Psoas muscle (tissue), 8 donors: Measurements from ENCODE around the gene TNNC2. TPM values are rescaled to one million over a fixed set of nuclear protein-coding genes. Genes with fewer than 3 reads are reported as not detected.

Experiments used
- ATAC-seq, 4 donors: fragments of 200-7000 bp; cut with Tn5 transposase; one replicate each; pipeline ENCODE4 v1.9.1; 2020; ENCODE audit warnings: moderate library complexity in 3 of 4, mild to moderate bottlenecking in 2 of 4
- DNase-seq, 2 donors: peaks; one replicate each; pipeline ENCODE4 v3.0.0-alpha.2; 2020
- H3K27ac ChIP-seq: fragments of 200-600 bp; one replicate; pipeline ENCODE4 v1.8.0; 2022
- H3K27me3 ChIP-seq, 3 donors: fragments of 200-600 bp in 1 of 3; one replicate each; pipeline versions ENCODE4 v1.6.1 to v1.8.0; 2013 to 2022; ENCODE audit warnings: low read length in 2 of 3, mild to moderate bottlenecking in 2 of 3, moderate library complexity in 1 of 3; ENCODE audit not compliant: insufficient read depth in 3 of 3
- H3K36me3 ChIP-seq, 2 donors: fragments of 200-600 bp in 1 of 2; one replicate each; pipeline versions ENCODE4 v1.6.1 to v1.8.0; 2013 to 2022; ENCODE audit warnings: low read depth in 1 of 2, mild to moderate bottlenecking in 1 of 2, moderate library complexity in 1 of 2; ENCODE audit not compliant: insufficient read depth in 1 of 2
- H3K4me1 ChIP-seq: fragments of 200-600 bp; one replicate; pipeline ENCODE4 v1.8.0; 2022
- H3K4me3 ChIP-seq: fragments of 200-600 bp; one replicate; pipeline ENCODE4 v1.8.0; 2022; ENCODE audit warnings: mild to moderate bottlenecking
- H3K9me3 ChIP-seq: fragments of 200-600 bp; one replicate; pipeline ENCODE4 v1.8.0; 2022
- CTCF ChIP-seq: fragments of 200-600 bp; IDR thresholded peaks from one replicate; pipeline ENCODE4 v1.8.0; 2022; ENCODE audit warnings: antibody characterized with exemption
- WGBS, 3 donors: extraction: QIAGEN DNeasy Blood & Tissue Kit; methylation state at CpG; one replicate each; pipeline versions ENCODE4 v1.1.6 to v1.1.7; 2013; 5-methylcytosine and 5-hydroxymethylcytosine counted together
- intact Hi-C, 2 donors: fragments of 100-400 bp; cut with DNase I; formaldehyde crosslinking; loops; one replicate each; pipeline versions ENCODE4 v1.11.0 to v1.14.2; 2022
- polyA plus RNA-seq, 3 donors: library from polyadenylated mRNA; stranded (reverse); fragments of 200-250 nt; gene quantifications; one replicate each; pipeline ENCODE4 v1.2.3, GENCODE V29; 2013
- total RNA-seq, 4 donors: library from RNA; stranded (reverse); fragmentation: NEBNext Ultra II Directional in 2 of 4; extraction: Animal tissue kit (Norgen Biotek cat#: 25700) in 2 of 4; gene quantifications; one replicate each; pipeline versions ENCODE4 v1.2.1 to v1.2.4, GENCODE V29; 2021 to 2023
- donor health status: healthy with polysubstance abuse.
- donor health status: DM: no; HTN: no; CAD: no; lungs with moderate emphysema.
- donor health status: Bipolar disorder and iron deficiency.
- donor health status: healthy.
- donor health status: DM: yes; HTN: yes; CAD: no.
- donor health status: DM: no; HTN: no; CAD: no.
- donor health status: DM: no; HTN: no; CAD: no.
- donor health status: DM: yes; HTN: yes; CAD: no.

TNNC2 gene
- total and polyA plus RNA-seq, 7 donors: 1,390 to 10,677 (median 3,158) TPM

DNA sequence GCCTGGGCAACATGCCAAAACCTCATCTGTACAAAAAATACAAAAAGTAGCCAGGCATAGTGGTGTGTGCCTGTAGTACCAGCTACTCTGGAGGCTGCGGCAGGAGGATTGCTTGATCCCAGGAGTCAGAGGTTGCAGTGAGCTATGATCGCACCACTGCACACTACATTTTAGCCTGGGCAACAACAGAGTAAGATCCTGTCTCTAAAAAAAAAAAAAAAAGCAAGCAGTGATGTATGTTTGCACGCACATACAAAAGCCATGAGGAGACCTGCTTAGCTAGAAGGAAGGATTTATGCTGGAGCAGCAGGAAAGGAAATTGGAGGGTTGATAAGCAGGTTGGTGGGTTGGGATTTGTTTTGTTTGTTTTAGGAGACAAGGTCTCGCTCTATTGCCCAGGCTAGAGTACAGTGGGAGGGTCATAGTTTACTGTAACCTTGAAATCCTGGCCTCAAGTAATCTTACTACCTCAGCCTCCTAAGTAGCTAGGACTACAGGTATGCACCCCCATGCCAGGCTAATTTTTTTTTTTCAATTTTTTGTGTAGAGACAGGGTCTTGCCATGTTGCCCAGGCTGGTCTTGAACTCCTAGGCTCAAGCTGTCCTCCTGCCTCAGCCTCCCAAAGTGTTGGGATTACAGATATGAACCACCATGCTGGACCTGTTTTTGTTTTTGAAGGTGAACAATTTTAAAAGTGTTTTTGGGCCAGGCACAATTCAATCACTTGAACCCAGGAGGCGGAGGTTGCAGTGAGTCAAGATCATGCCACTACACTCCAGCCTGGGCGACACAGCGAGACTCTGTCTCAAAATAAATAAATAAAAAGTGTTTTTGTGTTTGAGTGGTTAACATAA lies 34.3 kb upstream of the TNNC2 start:
- peaks cover 2% of the 10 kb centered on the region for H3K4me1 ChIP-seq
- 90 to 94% (median 92%) methylated on average over 7 of the region's 7 CpGs for WGBS, 3 donors

DNA sequence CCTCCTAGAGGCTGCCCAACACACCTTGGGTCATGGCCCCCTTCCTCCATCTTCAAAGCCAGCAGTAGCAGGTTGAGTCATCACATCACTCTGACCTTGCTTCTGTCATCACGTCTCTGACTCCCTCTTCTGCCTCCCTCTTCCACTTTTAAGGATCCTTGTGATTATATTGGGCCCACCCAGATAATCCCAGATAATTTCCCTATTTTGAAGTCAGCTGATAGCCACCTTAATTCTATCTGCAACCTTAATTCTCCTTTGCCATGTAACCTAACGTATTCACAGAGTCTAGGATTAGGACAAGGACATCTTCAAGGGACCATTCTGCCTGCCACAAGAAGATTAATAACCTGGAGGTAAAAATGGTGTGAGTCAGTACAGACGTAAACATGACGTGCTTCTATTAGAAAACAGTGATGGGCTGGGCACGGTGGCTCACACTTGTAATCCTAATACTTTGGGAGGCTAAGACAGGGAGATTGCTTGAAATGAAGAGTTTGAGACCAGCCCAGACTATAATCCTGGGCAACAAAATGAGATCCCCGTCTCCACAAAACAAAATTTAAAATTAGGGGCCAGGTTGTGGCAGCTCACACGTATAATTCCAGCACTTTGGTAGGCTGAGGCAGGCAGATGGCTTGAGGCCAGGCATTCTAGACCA lies 33.6 kb upstream of the TNNC2 start:
- H3K9me3 ChIP-seq: no peaks in the 10 kb centered on the region
- no peak overlapping the region for H3K4me3 ChIP-seq
- no peaks in the 10 kb centered on the region for H3K27me3 ChIP-seq
- no peak for TF ChIP-seq CTCF
- no peak for ATAC-seq
- peaks cover 10% of the 10 kb centered on the region for H3K4me1 ChIP-seq
- H3K36me3 ChIP-seq: no peaks in the 10 kb centered on the region
- WGBS, 3 donors: 61 to 81% (median 71%) methylated on average over 7 of the region's 7 CpGs
- no peak overlapping the region for H3K27ac ChIP-seq
- DNase-seq: no peak
- intact Hi-C loops: no loop called here

More for the DNA sequence above, 34.3 kb upstream of the TNNC2 start:
- no peak for TF ChIP-seq CTCF
- ATAC-seq (no peak), DNase-seq (no peak)
- no peak overlapping the region for H3K27ac ChIP-seq
- no peak overlapping the region for H3K4me3 ChIP-seq
- no peaks in the 10 kb centered on the region for H3K27me3 ChIP-seq
- no peaks in the 10 kb centered on the region for H3K9me3 ChIP-seq
- intact Hi-C loops: no loop called here
- H3K36me3 ChIP-seq: no peaks in the 10 kb centered on the region

DNA sequence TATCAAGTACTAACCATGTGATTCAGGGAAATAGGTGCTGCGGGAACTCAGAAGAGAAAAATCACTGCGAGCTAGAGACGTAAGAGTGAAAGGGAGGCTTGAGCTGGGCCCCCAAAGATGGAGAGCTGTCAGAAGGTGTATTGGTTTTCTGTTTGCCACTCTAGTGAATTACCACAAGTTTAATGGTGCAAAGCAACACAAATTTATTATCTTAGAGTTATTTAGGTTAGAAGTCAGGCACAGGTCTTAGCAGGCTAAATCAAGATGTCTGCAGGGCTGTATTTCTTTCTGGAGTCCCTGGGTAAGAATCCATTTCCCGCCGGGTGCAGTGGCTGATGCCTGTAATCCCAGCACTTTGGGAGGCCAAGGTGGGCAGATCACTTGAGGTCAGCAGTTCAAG lies 32.8 kb upstream of the TNNC2 start:
- no peaks in the 10 kb centered on the region for H3K9me3 ChIP-seq
- no peak overlapping the region for H3K4me3 ChIP-seq
- H3K4me1 ChIP-seq: peaks cover 17% of the 10 kb centered on the region
- ATAC-seq (no peak), DNase-seq (no peak)
- intact Hi-C loops: no loop called here
- WGBS, 3 donors: 82 to 92% (median 85%) methylated on average over 5 of the region's 5 CpGs
- H3K27ac ChIP-seq: no peak overlapping the region
- no peaks in the 10 kb centered on the region for H3K27me3 ChIP-seq
- H3K36me3 ChIP-seq: no peaks in the 10 kb centered on the region
- no peak for TF ChIP-seq CTCF

- Histone ChIP-seq H3K27ac (peak overlapping the region; percentile 85), H3K36me3 (peaks cover 0 to 13% of the 10 kb centered on the region in 2 donors), H3K4me3 (peak overlapping the region; percentile 87), H3K27me3 (no peaks in the 10 kb centered on the region), H3K4me1 (peaks cover 24% of the 10 kb centered on the region), H3K9me3 (no peaks in the 10 kb centered on the region)
- WGBS, 3 donors: 12 to 18% (median 13%) methylated on average over 12 to 13 of the region's 13 CpGs
- no peak for TF ChIP-seq CTCF
- no peak for DNase-seq
- intact Hi-C loops: no loop called here
- peak; percentile 2 to 22 (median 4) for ATAC-seq
Measured at GRCh38 chr20:45857882-45858216, 30.7 kb upstream of the TNNC2 start.
